ENCODE results near the gene TCEA3.

TCEA3 gene

DNA sequence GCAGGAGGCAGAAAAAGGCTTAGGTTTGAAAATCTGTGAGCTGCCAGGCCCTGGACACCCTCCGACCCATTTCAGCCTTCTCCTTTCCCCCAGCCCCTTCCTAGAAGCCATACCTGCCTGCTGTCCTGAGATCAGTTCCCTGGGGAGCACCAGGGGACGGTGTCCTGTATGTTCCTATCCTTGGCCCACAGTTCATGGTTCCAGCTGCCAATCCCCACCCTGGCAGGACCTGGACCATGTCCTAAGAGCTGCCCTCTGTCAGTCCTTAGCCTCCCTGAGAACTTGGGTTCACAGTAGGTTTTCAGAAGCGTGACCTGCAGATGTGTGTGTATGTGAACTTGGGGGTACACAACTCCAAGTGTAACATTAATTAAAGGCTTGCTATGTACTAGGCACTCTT lies 3.8 kb downstream of the TCEA3 start:
- TF ChIP-seq CTCF (IDR thresholded peaks at IDR 0.05; ENCODE audit: insufficient read depth, low read length) (no peak), GABPA (IDR thresholded peaks at IDR 0.05; ENCODE audit: low read depth) (no peak), POLR2AphosphoS5 (IDR thresholded peaks at IDR 0.05; ENCODE audit: low read depth) (no peak), SPI1 (IDR thresholded peaks at IDR 0.05; ENCODE audit: borderline replicate concordance, low read depth) (no peak)
- TF ChIP-seq, protein P1, sequence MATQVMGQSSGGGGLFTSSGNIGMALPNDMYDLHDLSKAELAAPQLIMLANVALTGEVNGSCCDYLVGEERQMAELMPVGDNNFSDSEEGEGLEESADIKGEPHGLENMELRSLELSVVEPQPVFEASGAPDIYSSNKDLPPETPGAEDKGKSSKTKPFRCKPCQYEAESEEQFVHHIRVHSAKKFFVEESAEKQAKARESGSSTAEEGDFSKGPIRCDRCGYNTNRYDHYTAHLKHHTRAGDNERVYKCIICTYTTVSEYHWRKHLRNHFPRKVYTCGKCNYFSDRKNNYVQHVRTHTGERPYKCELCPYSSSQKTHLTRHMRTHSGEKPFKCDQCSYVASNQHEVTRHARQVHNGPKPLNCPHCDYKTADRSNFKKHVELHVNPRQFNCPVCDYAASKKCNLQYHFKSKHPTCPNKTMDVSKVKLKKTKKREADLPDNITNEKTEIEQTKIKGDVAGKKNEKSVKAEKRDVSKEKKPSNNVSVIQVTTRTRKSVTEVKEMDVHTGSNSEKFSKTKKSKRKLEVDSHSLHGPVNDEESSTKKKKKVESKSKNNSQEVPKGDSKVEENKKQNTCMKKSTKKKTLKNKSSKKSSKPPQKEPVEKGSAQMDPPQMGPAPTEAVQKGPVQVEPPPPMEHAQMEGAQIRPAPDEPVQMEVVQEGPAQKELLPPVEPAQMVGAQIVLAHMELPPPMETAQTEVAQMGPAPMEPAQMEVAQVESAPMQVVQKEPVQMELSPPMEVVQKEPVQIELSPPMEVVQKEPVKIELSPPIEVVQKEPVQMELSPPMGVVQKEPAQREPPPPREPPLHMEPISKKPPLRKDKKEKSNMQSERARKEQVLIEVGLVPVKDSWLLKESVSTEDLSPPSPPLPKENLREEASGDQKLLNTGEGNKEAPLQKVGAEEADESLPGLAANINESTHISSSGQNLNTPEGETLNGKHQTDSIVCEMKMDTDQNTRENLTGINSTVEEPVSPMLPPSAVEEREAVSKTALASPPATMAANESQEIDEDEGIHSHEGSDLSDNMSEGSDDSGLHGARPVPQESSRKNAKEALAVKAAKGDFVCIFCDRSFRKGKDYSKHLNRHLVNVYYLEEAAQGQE (IDR thresholded peaks at IDR 0.05; ENCODE audit: insufficient replicate concordance, low read depth): no peak
- Histone ChIP-seq H3K27ac (replicated peaks) (no peak overlapping the region), H3K27me3 (ENCODE audit: insufficient read depth, poor library complexity, severe bottlenecking) (peaks cover 15% of the 10 kb centered on the region), H3K4me3 (replicated peaks; ENCODE audit: insufficient read depth, low read length) (no peak overlapping the region)
- no peak for DNase-seq (ENCODE audit: low read depth in 1 of 2, low spot score in 1 of 2)

DNA sequence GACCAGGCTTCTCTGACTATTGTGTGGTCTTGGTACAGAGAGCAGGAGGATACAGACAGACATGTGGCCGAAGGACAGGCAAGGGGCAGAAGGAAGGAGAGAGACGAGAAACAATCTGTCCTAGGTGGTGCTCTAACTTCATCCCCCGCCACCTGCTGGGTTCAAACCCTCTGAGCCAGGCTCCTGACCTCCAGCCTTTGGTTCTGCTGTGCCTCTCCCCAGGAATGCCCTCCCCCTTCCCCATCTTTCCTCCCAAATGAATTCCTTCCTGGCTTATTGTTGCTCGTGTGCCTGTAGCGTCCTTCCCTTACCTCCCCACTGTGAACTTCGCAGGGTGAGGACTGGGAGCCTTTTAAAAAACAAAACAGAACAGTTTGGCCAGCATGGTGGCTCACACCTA lies 5.4 kb downstream of the TCEA3 start:
- Histone ChIP-seq H3K27me3 (ENCODE audit: insufficient read depth, poor library complexity, severe bottlenecking) (peaks cover 4% of the 10 kb centered on the region), H3K27ac (replicated peaks) (no peak overlapping the region), H3K4me3 (replicated peaks; ENCODE audit: insufficient read depth, low read length) (no peak overlapping the region)
- TF ChIP-seq GABPA (IDR thresholded peaks at IDR 0.05; ENCODE audit: low read depth) (no peak), SPI1 (IDR thresholded peaks at IDR 0.05; ENCODE audit: borderline replicate concordance, low read depth) (no peak), POLR2AphosphoS5 (IDR thresholded peaks at IDR 0.05; ENCODE audit: low read depth) (no peak), CTCF (IDR thresholded peaks at IDR 0.05; ENCODE audit: insufficient read depth, low read length) (no peak)
- TF ChIP-seq, protein P1 (IDR thresholded peaks at IDR 0.05; ENCODE audit: insufficient replicate concordance, low read depth): no peak
- no peak for DNase-seq (ENCODE audit: low read depth in 1 of 2, low spot score in 1 of 2)

GRCh38 chr1:23417570-23417969 lies 7.0 kb downstream of the TCEA3 start:
- no peak for TF ChIP-seq SPI1 (IDR thresholded peaks at IDR 0.05; ENCODE audit: borderline replicate concordance, low read depth)
- TF ChIP-seq, protein P1 (IDR thresholded peaks at IDR 0.05; ENCODE audit: insufficient replicate concordance, low read depth): no peak
- TF ChIP-seq GABPA (IDR thresholded peaks at IDR 0.05; ENCODE audit: low read depth): no peak
- TF ChIP-seq CTCF (IDR thresholded peaks at IDR 0.05; ENCODE audit: insufficient read depth, low read length): no peak
- TF ChIP-seq POLR2AphosphoS5 (IDR thresholded peaks at IDR 0.05; ENCODE audit: low read depth): no peak
- no peaks in the 10 kb centered on the region for H3K27me3 ChIP-seq (ENCODE audit: insufficient read depth, poor library complexity, severe bottlenecking)
- DNase-seq (ENCODE audit: low read depth in 1 of 2, low spot score in 1 of 2): no peak
- no peak overlapping the region for H3K4me3 ChIP-seq (replicated peaks; ENCODE audit: insufficient read depth, low read length)
- no peak overlapping the region for H3K27ac ChIP-seq (replicated peaks)

Measured in HL-60 (cell line).